Endometrial microvascular endothelial cells (primary cell): Measurements from ENCODE around the gene GPX2. TPM values are rescaled to one million over a fixed set of nuclear protein-coding genes. Genes with fewer than 3 reads are reported as not detected.

Experiments used
- in situ Hi-C: cut with HindIII; loops from 2 replicates; pipeline ENCODE4 v1.10.0; 2017; ENCODE audit warnings: low sequenced_read_pairs, low pct_unique_long_range_greater_than_20kb; ENCODE audit errors: inconsistent ontology term
- total RNA-seq: library from RNA; depleted of rRNA; stranded (reverse); fragments of >200 nt; gene quantifications from one replicate; pipeline ENCODE4 v1.2.3, GENCODE V29; 2015; ENCODE audit errors: inconsistent ontology term

Gene GPX2
- total RNA-seq, 1 donor from 2014 or later = not detected

DNA sequence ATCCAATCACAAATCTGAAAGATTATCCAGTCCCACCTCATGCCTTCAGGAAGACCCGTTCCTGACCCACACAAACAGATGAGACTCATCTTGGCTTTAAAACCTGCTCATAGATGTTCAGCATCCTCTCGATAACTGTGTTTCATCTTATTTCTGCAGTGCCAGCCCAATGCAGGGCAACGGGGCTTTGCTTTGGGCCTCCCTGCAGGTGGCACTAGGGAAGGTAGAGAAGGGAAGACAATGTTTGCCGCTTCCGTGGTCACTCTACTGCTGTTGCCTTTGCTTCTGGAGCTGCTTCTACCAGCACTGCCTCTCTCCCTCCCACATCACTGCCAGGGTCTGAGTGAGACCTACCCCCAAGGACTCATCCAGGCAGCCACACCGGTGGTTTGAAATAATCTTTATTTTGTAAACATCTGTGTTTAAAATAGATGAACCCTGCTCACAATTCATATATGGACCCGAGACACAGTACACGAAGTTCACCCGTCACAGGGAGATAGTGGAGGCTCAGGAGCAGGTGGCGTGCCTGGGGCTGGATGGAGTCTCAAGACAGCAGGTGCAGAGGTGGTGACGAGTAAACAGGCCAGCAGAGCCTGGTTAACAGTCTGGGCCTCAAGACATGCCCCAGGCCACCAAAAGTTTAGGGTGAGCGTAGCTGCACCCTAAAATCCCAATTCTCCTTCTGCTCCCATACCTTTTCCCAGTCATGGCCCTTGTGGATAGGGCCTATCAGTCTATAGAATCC, 3.1 kb upstream of the GPX2 start:
- in situ Hi-C loops = no loop called here

GRCh38 chr14:64944861-64945260, 2.3 kb upstream of the GPX2 start:
- in situ Hi-C loops = no loop called here

- in situ Hi-C loops = no loop called here
Measured at GRCh38 chr14:64944041-64944440, 1.5 kb upstream of the GPX2 start.

GRCh38 chr14:64943556-64943955, 1.0 kb upstream of the GPX2 start:
- in situ Hi-C loops = no loop called here

- in situ Hi-C loops = no loop called here
Measured at GRCh38 chr14:64940336-64940910, 2.1 kb downstream of the GPX2 start.

DNA sequence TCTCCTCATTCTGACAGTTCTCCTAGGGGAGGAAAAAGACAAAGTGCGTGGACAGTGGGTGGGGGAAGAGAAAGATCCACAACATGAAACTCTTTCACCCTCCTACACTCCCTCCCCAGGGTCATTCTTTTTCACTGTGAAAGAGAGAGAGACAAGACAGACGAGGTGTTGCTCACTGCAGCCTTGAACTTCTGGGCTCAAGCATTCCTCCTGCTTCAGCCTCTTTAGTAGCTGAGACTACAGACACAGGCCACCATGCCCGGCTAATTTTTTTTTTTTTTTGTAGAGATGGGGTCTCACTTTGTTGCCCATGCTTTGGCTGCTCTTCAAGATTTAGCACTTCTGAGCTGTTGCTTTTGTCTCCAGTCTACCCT, 2.7 kb downstream of the GPX2 start:
- in situ Hi-C loops = no loop called here

DNA sequence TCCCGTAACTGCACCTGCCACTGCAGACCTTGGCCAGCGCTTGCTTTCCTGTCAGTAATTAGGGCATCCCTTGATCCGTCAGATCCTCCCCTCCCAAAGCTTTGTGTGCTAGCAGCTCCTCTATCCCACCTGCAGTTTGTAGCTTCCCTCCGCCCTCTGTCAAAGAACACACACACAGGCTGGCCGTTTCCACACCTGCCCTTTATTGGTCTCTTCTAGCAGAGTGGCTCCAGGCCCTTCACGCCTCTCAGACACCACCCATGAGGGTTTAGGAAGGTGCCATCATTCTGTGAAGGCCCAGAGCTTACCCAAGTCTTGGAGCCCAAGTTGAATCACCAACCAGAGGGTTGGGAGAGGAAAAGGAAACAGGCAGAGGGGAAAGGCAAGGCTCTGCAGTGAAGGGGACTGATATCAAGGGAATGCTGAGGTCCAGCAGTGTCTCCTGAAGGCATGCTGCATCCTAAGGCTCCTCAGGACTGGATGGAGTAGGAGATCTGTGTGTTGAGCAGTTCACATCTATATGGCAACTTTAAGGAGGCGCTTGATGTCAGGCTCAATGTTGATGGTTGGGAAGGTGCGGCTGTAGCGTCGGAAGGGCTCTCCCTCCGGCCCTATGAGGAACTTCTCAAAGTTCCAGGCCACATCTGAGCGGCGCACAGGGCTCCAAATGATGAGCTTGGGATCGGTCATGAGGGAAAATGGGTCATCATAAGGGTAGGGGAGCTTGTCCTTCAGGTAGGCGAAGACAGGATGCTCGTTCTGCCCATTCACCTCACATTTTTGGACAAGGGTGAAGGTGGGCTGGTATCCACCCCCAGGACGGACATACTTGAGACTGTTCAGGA, 3.4 kb downstream of the GPX2 start:
- in situ Hi-C loops = no loop called here

- in situ Hi-C loops = no loop called here
Measured at GRCh38 chr14:64937821-64938193, 4.7 kb downstream of the GPX2 start.

DNA sequence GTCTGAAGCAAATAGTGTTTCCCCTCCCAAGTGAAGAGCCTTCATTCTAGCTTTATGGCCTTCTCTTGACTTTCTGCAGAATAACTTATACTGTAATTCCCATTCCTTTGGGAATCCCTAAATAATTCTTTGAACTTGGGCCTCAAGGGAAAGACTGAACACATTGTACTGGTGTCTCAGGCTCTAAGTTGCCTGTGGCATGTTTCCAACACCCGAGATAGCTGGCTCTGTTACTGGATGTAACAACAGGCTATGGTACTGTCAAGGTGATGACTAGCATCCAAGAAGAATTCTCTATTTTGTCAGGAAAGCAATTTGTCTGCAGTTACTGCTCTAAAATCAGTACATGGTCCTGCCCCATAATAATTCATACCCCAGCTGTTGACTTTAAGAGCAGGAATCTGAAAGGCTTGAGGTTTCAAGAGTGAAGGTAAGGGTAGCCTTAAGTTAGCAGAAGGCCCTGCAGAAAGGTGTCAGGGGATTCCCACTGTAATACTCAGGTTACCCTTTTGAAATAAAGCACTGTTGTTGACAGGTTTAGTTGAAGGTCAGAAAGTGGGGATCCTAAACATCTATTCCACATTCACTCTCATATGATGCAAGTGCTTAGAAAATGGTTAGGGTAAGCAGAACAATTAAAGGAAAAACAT, 5.2 kb downstream of the GPX2 start:
- in situ Hi-C loops = no loop called here

DNA sequence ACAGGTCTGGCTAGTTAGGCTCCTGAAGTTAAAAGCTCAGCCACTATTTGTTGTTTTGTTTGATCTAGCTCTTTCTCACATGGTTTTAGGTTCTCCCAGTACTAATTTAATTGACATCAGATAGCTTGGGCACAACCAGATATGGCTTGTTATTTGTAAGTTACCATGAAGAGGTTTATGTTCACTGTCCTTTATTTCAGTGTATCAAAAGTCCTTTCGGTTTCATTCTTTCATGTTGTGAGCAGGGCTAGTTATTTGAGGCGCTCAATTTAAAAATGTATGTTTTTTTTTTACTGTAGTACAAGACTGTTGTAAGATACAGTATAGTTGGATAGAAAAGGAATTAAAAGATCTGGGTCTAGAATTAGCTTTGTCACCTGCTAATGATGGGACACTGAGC, 7.0 kb downstream of the GPX2 start:
- in situ Hi-C loops = no loop called here

- in situ Hi-C loops = no loop called here
Measured at GRCh38 chr14:64934338-64934929, 8.1 kb downstream of the GPX2 start.

DNA sequence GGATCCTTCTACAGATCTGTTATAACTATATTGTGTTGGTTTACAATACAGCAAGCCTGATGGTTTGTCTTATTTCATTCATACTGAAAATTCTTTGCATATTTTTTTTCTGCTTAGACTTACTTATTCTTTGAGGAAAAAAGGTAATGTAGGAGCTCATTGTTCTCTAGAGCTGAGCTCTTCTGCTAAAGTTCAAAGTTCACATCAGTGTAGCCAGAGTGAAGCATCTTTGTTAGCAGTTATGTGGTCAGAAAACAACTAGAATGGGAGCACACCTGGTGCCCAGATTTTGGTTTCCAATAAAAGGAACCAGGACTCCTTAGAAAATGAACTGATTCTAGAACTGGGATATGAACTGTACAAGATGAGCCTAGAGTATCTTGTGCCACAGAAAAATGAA, 10.3 kb downstream of the GPX2 start:
- in situ Hi-C loops = no loop called here

DNA sequence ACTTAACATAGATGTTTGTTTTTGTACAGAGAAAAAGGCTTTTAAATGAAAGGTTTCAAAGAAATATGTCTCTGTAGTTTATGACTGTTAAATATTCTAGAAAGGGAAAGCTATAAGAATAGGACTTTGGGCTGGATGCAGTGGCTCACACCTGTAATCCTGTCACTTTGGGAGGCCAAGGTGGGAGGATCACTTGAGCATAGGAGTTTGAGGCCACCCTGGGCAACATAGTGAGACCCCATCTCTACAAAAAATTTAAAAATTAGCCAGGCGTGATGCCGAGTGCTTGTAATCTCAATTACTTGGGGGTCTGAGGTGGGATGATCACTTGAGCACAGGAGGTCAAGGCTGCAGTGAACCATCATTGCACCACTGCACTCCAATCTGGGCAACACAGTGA, 11.4 kb downstream of the GPX2 start:
- in situ Hi-C loops = no loop called here

GRCh38 chr14:64930085-64930843, 12.3 kb downstream of the GPX2 start:
- in situ Hi-C loops = no loop called here

DNA sequence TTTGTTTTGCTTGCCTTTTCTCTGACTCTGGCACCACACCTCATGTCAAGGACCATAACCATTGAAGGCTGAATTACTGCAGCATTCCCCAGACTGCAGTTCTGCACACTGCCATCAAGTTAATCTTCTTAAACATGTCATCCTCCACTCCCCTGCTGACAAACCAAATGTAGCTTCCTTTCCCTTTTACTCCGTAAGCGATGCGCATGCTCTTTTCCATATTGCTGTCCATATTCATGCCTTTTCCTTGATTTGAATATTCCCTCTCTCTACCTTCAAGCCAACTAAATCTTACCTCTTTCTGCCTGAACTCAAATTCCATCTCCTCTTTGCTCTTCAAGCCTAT, 13.6 kb downstream of the GPX2 start:
- in situ Hi-C loops = no loop called here

DNA sequence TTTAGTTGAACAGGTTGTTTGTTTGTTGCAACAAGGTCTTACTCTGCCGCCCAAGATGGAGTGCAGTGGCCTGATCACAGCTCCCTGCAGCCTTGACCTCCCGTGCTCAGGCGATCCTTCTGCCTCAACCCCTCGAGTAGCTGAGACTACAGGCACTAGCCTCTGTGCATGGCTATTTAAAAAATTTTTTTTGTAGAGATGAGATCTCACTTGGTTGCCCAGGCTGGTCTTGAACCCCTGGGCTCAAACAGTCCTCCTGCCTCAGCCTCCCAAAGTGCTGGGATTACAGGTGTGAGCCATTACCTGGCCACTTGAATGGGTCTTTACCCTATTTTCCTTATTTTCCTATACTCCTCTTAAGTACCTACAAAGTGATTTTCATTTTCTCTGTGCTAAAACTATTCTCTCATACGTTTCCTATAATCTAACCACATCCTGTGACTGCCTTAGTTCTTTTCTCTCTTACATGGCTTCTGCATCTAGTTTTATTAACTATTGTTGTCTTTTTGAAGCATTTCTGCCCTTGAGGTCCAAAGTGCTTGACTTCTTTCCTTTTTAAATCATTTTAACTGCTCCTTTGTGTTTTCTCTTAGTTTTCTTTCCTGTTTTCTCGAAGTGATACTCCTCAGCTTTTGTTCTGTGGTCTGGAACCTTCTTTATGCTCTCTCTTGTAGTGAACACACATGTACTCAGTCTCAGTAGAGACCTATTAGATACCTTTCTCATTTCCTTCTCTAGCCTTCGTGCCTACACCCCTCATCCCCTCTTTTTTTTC, 14.1 kb downstream of the GPX2 start:
- in situ Hi-C loops = no loop called here

DNA sequence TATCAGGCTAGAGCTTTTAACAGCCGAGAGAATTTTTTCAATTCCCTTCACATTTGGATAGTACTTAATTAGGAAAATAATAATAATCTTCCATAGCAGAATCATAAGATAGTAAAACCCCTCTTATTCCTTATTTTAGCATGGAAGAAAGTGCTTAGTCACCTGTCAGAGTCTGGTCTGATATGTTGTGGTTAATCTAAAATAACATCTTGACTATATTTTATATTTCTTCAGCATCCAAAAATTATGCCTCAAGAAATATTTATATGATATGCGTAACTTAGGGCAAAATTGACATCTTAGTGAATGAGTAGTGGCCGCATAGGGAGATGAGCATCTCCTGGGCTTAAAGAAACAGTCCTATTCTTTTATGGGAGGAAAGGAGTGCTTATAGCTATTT, 15.5 kb downstream of the GPX2 start:
- in situ Hi-C loops = no loop called here

DNA sequence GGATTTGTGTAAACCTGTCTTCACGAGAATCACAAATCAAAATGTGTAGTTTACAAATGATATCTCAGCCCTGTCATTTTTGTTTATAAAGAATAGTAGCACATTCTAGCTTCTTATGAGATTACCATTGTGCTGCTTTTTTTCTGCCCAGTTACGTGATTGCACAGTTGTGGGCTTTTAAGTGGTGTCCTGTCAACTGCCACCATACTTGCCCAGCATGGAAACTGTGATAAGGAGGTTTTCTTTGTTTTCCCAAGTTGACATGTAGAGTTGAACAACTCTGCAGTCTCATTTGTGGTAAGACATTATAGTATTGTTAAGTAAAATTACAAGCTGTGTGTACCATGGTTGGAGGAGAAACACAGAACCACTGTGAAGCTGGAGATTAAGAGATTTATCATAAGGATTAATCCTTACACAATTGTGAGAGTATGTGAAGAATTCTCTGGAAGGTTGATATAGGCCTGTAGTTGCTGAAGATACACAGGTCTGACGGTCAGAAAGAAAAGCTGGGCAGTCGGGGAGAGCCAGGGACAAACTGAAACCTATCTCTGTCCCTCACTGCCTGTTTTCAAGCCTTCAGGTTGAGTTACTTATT, 16.0 kb downstream of the GPX2 start:
- in situ Hi-C loops = no loop called here
